ENCODE results near the gene CPB1.

- TF ChIP-seq CTCF (IDR thresholded peaks at IDR 0.05; ENCODE audit: borderline replicate concordance, extremely low read depth, low read length, poor library complexity, severe bottlenecking) (no peak), EZH2 (IDR thresholded peaks at IDR 0.05; ENCODE audit: borderline replicate concordance, low read depth, low read length, severe bottlenecking) (no peak)
These were observed 4.6 kb upstream of the CPB1 start for GRCh38 chr3:148823026-148823425.

Measured in DND-41 (cell line).